ENCODE data around the gene NEGR1.

NEGR1 gene

GRCh38 chr1:71603044-71603776 lies 679.1 kb downstream of the NEGR1 start:
- no peak for DNase-seq (ENCODE audit: extremely low read depth, low read depth)
- no peak for TF ChIP-seq CTCF (IDR thresholded peaks at IDR 0.05; ENCODE audit: low read depth, low read length)

- DNase-seq (ENCODE audit: extremely low read depth, low read depth): no peak
- no peak for TF ChIP-seq CTCF (IDR thresholded peaks at IDR 0.05; ENCODE audit: low read depth, low read length)
Observed at GRCh38 chr1:71600023-71600422, 682.3 kb downstream of the NEGR1 start.

- no peak for TF ChIP-seq CTCF (IDR thresholded peaks at IDR 0.05; ENCODE audit: low read depth, low read length)
- DNase-seq (ENCODE audit: extremely low read depth, low read depth): no peak
Observed at GRCh38 chr1:71599306-71599705, 683.0 kb downstream of the NEGR1 start.

- TF ChIP-seq CTCF (IDR thresholded peaks at IDR 0.05; ENCODE audit: low read depth, low read length): peak; percentile 17
- DNase-seq (ENCODE audit: extremely low read depth, low read depth): no peak
Observed at GRCh38 chr1:71593523-71593922, 688.8 kb downstream of the NEGR1 start.

- TF ChIP-seq CTCF (IDR thresholded peaks at IDR 0.05; ENCODE audit: low read depth, low read length): no peak
- no peak for DNase-seq (ENCODE audit: extremely low read depth, low read depth)
Observed at GRCh38 chr1:71592646-71593274, 689.6 kb downstream of the NEGR1 start.

- TF ChIP-seq CTCF (IDR thresholded peaks at IDR 0.05; ENCODE audit: low read depth, low read length): no peak
- DNase-seq (ENCODE audit: extremely low read depth, low read depth): no peak
Observed at GRCh38 chr1:71589005-71589404, 693.3 kb downstream of the NEGR1 start.

- DNase-seq (ENCODE audit: extremely low read depth, low read depth): peak; percentile 18
- peak; percentile 57 for TF ChIP-seq CTCF (IDR thresholded peaks at IDR 0.05; ENCODE audit: low read depth, low read length)
Observed at GRCh38 chr1:71587961-71588360, 694.4 kb downstream of the NEGR1 start.
